ENCODE data around the gene EGFLAM.

Gene EGFLAM

DNA sequence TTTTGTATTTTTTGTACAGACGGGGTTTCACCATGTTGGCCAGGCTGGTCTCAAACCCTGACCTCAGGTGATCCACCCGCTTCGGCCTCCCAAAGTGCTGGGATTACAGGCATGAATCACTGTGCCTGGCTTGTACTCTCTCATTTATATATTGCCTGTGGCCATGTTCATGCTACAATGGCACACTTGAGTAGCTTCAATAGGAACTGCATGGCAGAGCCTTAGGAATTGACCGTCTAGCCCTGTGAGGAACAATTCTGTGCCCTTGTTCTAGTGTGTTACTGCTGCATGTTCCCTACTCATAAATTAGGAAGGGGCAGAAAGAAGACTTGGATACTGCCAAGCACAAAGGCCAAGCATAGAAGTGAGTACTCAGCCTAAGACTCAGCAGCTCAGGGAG, 193.8 kb downstream of the EGFLAM start:
- no peak for DNase-seq

DNA sequence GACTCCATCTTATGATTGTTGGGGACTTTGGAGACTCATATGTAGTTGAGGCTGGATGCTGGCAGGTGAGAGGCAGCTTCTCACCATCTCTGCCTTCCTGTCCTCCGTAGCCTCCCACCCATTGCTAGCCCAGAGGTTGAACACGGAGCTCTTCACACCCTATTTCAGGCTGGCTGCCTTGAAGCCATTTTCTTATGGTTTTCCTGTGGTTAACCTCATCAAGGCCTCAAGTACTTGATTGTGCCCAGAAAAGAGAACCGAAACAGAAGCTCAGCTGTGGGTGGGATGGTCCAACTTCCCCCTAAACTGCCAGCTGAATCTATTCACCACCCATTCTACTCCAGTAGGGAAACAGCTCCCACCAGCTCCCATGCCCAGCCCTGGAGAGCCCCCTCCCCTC, 195.1 kb downstream of the EGFLAM start:
- no peak for DNase-seq

DNA sequence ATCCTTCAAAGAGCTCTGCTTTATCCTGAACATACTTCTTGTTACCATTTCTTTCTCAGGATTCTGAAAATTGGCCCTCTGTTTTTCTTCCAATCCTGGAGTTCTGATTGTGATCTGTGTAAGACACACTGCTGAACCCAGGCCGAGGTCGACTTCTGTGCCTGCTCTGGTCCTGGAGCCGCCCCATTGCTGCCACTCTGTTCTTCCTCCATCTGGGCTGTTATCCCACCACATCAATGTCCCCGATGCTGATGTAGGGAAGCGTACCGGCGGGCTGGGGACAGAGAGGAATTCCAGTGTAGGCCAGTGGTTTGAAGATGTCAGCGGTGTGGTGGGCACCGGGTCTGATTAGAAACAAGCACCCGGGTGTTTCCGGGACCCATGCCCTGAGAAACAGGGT, 195.6 kb downstream of the EGFLAM start:
- DNase-seq = no peak

GRCh38 chr5:38455796-38456330, 197.5 kb downstream of the EGFLAM start:
- DNase-seq = no peak

GRCh38 chr5:38456657-38457399, 198.5 kb downstream of the EGFLAM start:
- no peak for DNase-seq

DNA sequence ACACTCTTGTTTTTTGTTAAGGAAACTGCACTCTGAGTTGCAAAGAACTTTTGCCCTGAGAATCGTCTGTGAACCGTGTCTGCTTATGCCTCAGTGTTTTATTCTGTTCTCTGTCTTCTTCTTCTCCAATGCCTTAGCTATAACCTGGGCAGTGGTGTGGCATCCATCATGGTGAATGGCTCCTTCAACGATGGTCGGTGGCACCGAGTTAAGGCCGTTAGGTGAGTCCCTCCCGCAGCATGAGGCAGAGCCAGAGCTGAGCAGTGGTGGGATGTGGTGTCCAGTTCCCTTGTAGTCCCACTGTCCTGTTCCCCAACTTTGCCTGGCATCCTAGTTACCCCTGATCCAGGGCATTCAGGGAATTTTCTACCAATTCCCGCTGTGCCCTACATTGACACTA, 199.8 kb downstream of the EGFLAM start:
- no peak for DNase-seq

- DNase-seq = no peak
Measured at GRCh38 chr5:38462976-38463633, 204.7 kb downstream of the EGFLAM start.

GRCh38 chr5:38463634-38464521, 205.5 kb downstream of the EGFLAM start:
- no peak for DNase-seq

DNA sequence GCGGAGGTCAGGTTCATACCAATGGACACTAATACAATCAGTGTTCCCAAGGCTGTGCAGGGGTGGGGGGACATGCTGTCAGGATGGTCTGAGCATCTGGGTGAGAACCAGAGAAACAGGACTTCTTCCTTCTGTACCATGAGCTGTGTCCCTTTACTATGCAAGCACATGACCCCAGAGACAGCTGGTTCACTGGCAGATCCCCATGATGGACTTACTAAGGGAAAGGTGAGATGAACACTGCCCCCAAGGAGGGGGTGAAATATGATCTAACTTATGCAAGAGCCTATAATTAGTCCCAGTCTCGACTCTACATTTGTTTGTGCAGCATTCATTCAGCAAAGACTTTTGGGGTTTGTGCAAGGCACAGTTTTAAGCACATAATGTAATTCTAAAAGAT, 206.7 kb downstream of the EGFLAM start:
- no peak for DNase-seq

DNA sequence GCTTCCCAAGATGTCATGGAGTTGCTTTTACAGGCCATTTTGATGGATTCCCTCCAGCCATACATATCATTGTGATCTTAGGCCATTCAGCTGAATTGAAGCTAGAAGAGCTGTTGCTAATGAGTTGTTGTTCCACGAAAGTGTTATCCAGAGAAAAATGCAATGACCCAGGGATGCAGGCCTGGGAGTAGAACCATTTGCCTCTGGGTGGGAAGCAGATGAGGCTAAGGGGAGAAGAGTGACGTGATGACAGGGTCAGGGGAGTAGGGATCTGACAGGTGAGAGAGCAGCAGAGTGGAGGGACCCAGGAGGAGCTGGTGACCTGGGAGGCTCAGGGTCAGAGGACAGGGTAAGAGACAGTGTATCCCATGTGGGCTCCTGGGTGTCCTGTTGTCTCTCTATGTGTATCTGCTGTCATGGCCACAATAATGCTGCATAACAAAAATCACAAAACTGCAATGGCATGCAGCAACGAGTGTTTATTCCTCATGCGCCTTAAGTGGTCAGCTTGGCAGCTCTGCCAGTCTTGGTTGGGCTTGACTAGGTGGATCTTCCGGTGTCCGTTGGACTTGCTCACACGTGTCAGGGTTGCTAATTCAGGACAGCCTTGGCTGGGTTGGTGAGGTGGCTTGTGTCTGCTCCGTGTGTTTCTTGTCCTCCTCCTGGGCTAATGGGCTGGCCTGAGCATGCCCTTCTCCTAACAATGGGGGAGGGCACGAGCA, 207.5 kb downstream of the EGFLAM start:
- no peak for DNase-seq

- no peak for DNase-seq
Measured at GRCh38 chr5:38466424-38467189, 208.2 kb downstream of the EGFLAM start.

DNA sequence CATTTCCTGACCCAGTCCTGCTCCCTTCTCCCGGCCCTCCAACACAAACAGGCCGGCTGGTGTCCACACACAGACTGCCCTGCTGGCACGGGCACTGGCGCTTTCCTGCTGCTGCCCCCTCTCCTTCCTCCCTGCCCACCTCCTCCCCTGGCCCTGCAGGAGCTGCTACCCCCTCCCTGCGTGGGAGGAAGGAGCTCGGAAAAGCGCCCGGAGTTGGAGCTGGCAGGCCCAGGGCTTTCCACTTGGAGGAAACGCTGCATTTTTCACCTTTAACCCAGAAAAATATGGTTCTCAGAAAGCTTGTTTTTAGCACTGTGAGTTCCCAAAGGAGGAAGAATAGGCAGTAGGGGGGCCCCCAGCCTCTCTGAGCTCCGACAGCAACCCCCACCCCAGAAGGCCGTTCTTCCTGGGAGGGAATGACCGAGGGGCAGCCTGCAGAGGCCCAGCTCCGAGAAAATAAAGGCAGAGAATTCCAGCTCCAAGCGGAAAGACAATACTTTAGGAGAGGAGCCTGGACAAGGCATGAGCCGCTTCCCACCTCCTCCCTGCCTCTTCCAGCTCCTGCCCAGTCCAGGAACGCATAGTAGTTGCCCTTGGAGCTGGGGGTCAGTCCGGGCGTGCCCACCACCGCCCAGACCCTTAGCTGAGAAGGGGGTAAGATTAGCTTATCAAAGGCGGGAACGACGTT, 209.1 kb downstream of the EGFLAM start:
- no peak for DNase-seq

- DNase-seq = no peak
Measured at GRCh38 chr5:38468202-38468673, 209.9 kb downstream of the EGFLAM start.

DNA sequence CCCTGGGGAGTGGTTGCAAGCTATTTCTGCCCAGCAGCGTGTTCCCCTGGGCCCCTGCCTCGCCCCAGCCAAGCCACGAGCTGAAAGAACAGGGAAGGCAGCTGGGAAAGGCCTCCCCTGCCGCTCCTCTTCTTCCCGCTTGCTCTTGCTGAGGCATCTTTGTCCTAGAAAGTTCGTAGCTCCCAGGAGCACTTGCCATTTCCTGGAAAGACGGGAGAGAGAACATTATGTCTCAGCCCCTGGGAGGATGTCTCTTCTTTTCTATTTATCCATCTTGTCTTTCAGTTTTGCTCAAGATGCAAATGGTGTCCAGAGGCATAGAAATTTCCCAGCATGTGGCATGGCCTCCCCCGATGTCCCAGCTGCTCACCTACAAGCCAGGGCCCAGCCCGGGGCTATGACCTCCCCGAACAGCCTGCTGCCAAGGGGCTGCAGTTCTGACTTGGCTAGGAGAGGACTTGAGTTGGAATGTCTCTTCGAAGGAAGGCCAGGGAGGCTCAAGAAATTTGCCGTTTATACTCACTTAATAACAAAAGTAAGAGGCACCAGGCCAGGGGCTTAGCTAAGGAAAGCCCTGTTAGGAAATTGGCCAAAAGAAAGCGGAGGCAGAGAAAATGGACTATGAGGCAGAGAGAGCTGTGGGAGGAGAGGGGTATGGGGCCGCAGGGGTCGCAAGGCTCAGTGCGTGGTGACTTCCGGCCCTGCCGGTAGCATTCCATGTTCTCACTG, 210.8 kb downstream of the EGFLAM start:
- no peak for DNase-seq

DNA sequence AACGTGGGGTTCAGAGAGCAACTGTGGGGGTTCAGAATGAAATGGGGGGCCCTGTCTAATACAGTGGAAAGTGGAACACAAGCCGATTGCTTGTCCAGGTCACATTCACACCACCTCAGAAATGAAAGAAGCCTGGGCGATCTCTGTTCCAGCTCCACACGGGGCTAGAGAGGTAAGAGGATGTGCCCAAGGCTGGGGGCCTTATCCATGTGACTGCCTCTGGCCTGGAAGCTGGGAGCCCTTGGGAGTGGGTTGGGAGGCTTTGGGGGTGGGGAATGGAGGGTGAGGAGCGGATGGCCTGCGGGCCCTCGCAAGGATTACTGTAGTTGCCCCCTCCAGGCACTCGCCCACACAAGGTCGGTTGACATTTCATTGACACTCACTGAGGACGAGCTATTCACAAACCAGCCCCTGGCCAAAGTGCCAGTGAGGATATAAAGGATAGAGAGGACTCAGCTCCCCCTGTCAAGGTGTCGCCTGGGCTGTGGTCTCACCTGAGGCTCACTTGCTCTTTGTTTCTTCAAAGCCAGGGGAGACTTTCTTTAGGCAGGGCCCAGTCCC, 211.4 kb downstream of the EGFLAM start:
- DNase-seq = no peak

DNA sequence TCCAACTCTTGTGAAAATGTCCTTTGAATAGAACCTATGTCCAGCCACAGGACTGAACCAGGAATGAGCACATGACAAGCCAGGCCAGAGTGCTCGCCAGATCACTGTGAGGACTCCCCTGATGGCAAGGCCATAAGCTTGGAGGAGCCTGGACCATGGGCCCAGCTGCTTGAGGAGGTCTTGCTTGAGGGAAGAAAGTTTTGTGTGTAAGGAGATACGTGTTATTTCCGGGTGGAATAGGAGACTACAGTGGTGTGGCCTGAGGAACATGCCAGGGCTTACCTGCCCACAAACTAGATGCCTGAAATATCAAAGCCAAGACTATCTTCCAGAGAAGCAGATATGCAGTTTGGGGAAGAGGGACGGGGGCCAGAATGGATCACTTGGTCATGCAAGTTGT, 213.3 kb downstream of the EGFLAM start:
- no peak for DNase-seq

DNA sequence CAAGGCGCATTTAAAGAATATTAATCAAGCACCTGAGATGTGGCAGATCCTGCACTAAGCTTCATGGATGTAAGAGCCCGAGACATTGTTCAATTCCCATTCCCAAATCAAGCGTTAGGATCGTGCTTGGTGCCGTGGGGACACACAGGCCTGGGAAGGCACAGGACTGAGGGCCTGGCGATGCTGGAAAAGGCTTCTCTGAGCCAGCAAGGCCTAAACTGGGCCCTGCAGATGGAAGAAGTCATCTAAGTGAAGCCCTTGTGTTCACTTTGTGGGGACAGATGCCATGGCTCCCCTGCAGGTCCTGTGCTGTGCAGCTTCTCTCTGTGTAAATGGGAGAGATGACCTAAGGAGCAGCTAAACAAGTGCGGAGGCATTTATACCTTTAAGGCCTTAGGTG, 214.2 kb downstream of the EGFLAM start:
- no peak for DNase-seq

- DNase-seq = no peak
Measured at GRCh38 chr5:38473008-38473407, 214.6 kb downstream of the EGFLAM start.

- DNase-seq = no peak
Measured at GRCh38 chr5:38478166-38478565, 219.8 kb downstream of the EGFLAM start.

GRCh38 chr5:38478878-38479277, 220.5 kb downstream of the EGFLAM start:
- DNase-seq = no peak

Data from NCI-H526 treated with DMSO at 0.1 percent for 48 hours (cell line).